HG02678 (cell line): Measurements from ENCODE around the gene NDRG3.

Source experiments
- ATAC-seq: cut with Tn5 transposase; IDR thresholded peaks from one replicate; pipeline ENCODE4 v1.9.1; 2021; ENCODE audit warnings: mild to moderate bottlenecking, moderate library complexity; ENCODE audit not compliant: unreplicated experiment

NDRG3 gene

DNA sequence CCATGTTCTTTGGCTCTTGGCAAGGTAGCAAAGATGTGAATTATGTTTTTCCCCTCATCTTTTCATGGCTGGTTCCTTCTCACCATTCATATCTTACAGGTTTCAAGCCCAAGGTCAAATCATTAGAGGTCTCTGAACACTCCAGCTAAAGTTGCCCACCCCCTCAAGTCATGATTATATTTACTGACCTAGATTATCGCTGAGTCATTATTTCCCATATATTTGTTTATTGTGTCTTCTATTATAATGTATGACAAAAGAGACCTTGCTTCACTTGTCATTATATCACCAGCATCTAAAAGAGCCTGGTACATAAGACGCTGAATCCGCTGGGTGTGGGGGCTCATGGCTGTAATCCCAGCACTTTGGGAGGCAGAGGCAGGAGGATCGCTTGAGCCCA, 15.2 kb upstream of the NDRG3 start:
- no peak for ATAC-seq

DNA sequence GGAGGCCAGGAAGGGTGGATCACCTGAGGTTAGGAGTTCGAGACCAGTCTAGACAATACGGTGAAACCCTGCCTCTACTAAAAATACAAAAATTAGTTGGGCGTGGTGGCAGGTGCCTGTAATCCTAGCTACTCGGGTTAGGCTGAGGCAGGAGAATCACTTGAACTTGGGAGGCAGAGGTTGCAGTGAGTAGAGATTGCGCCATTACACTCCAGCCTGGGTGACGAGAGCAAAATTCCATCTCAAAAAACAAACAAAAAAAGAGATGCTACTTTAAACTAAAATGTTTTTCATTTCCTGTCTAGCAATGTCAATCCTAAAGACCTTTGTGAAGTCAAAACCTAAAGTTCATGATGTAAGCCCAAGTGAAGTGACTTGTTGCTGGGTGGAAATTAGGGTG, 14.8 kb upstream of the NDRG3 start:
- ATAC-seq: no peak

GRCh38 chr20:36758276-36758675, 12.4 kb upstream of the NDRG3 start:
- no peak for ATAC-seq

DNA sequence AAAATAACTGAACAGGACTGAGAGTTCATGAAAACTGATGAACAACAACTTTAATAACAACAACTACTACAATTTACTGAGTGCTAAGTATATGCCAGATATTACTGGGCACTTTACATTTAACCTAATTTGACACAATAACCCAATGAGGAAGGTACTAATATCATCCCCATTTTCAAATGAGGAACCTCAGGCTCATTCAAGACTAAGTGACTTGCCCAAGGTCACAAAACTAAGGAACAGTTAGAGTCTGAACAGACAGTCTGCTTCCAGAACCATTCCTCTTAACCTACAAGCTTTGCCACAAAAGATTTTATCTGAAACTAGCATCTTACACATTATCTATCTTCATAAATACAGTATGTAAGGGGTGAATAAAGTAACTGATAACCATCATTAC, 10.6 kb upstream of the NDRG3 start:
- ATAC-seq: no peak

DNA sequence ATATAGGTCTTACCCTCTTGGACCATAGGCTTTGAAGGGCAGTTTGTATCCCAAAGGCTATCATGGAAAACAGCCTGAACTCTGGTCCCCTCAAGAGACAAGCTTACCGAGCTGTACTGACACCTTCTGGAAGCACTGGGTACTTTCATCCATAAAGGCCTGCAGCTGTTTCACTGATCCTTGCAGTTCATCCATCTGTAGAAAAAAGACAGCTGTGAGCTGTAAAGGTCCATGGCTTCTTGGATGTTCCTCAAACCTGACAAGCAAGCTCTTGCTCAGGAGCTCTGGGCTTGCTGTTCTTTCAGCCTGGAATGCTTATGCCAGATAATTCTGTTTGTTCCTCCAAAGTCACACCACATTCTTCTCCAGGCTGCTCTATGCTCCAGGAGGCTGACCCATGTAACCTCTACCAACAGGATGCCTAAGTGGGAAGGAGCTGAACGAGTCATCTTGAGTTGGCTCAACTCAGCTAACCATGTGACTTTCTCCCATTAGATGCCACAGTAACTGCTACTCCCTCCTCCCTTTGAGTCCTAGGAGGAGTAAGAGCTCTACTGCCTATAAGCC, 8.8 kb upstream of the NDRG3 start:
- ATAC-seq: no peak

DNA sequence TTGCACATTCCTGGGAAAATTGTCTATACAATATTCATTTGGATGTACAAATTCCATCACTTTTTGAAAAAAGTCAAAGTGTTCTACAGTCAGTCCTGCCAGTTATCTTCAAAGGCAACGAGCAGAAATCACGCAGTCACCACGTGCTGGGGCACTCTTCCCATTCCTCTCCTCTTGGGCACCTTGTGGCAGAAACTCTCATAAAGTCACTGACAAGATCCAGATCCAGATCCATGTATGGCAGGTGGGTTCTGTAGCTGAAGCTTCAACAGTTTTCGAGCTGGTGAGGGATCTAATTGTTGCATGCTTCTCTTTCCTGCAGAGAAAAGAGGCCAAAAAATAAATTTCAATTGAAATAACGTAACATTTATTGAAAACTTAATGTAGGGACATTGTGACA, 6.7 kb upstream of the NDRG3 start:
- no peak for ATAC-seq

GRCh38 chr20:36745234-36745926, 510 bp downstream of the NDRG3 start:
- no peak for ATAC-seq

DNA sequence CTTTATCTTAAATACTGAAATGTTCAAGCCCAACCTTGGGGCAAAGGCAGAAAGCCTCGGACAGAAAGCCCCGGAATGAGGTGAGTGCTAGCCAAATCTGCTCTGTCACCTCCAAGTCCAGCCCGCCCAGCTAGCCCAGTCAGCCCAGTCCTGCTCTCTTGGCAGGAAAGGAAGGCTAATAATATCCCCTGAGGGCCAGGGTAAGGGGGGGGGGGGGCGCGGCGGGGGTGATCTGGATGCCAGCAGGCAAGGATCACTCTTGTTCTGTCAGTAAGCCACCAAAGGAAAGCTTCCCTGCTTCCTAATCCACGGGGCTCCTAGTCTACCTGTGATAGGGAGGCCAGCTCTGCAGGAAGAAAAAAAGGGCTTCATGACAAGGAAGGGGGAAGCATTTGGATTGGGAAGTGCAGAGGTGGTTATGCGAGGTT, 1.1 kb downstream of the NDRG3 start:
- no peak for ATAC-seq

DNA sequence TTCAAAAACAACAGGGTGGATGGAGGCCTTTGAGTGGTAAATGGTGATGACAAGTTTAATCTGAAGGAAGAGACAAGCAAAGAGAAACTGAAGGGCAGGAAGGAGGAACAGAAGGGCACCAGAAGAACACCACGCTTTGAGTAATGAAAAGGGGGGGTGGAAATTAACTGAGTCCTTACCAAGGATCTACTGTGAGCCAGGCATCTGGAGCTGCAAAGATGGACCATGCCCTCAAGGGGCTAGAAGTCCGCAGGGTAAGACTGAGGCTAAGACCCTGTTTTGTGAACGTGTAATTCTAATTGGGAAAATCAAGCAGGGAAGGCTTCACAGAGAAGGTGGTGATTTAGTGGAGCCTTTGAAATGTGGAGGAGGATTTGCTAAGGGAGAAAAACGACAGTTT, 1.6 kb downstream of the NDRG3 start:
- no peak for ATAC-seq

- no peak for ATAC-seq
Observed at GRCh38 chr20:36742558-36742957, 3.3 kb downstream of the NDRG3 start.

DNA sequence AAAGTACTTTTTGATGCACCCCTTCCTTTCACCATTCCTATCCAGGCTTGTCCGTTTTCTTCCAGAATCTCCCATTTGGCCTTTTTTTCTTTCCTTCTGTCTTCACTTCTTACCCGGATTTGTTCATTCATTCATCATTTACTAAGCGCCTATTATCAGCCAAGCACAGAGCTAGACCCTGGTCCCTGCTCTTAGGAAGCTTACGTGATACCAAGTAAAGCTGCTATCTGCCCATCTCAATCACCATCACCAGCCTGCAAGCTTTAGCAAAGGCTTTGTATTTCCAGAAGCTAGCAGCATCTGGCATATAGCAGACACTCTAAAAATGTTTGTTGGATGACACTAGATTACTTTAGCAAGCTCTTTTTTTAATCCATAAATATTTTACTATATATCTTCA, 4.8 kb downstream of the NDRG3 start:
- no peak for ATAC-seq

DNA sequence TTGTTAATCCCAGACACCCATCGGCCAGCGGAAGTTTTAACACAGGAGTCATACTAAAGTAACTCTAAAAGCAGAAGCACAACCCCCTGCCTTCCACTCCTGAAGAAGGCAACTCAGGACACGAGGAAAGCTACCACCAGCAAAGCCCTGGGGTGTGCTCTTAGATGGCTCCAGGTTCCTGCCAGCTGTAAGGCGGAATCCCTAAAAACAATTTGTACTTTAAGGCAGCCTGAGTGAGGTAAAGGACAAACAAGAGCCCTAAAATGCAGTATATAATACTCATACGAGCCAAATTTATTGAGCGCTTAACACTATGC, 8.7 kb downstream of the NDRG3 start:
- no peak for ATAC-seq

DNA sequence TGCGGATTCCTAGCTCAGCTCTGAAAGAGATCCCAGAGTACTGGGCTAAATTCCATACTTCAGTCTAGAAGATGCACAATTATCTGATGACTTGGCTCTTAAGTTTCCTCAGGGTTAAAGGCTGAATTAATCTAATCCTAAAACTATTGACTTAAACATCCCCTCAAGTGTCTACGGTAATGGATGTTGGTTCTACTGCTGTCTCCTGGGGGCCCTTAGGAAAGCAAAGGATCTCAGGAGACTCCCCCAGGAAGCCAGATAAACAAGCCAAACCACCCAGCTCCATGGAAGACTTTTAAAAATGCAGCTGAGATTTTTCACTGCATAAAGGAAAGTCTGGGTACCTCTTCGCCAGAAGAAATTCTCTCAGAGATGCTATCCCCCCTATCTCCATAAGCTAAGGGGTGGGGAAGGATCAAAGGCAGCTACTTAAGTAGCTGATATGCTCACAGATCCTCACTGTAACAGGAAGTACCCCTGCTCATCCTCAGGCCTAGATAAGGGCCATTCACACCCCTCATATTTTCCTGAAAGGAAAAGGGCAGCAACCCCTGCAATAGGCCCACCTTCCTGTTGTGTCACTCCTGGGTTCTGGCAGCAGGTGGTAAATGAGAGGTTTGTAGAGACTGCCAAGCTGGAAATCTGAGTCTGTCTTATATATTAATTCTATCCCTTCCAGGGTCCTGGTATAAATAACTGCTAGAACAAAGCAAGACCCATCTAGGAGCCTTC, 9.3 kb downstream of the NDRG3 start:
- no peak for ATAC-seq

DNA sequence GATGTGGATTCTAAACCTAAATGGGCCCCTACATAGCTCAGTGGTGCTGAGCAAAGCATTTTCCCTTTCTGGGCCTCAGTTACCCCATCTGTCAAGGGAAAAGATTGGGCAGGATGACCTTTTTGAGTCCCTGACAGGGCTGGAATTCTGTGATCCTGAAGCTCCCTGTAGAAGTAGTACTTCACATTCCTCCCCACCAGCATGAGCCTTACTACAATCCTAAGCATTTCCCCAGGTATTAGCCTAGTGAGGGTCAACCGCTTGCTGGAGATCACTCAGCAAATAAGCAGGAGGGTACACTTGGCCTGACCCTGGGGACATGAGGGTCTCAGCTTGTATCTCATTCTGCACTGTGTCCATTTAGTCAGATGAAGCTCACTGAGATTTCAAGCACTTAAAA, 13.4 kb downstream of the NDRG3 start:
- no peak for ATAC-seq

DNA sequence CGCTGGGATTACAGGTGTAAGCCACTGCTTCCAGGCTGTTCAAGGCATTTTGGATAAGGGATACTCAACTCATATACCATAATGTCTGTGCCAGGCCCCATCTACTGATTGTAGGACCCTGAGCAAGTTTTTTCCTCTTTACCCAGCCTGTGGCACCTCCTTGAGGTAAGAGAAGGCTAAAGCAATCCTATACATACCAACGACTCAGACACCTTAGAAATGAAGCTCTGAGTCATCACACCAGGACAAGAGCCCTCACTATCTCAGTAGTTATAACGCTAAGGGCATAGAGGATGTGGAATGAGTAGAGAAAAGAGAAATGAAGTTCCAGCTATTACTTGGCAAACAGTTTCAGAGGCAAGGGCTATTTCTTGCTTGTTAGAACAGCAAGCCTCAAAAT, 16.9 kb downstream of the NDRG3 start:
- no peak for ATAC-seq

DNA sequence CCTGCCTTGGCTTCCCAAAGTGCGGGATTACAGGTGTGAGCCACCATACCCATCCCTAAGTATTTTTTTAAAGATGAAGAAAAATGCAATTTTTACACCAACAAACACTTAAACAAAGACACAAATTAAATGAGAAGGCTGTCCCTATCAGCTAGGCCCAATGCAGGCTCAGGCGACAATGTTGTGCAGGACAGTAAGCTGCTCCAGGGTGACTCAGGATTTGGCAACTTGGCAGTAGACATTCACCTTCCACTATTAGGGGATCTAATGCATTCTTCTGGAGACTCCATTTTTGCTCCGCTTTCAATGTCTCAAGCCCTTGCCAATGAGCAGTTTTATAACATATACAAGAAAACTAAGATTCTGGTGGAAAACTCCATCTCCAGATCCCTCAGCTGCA, 19.7 kb downstream of the NDRG3 start:
- no peak for ATAC-seq

GRCh38 chr20:36720510-36720909, 25.4 kb downstream of the NDRG3 start:
- ATAC-seq: no peak

GRCh38 chr20:36717657-36718056, 28.2 kb downstream of the NDRG3 start:
- ATAC-seq: no peak

GRCh38 chr20:36717021-36717420, 28.9 kb downstream of the NDRG3 start:
- no peak for ATAC-seq

GRCh38 chr20:36712775-36713174, 33.1 kb downstream of the NDRG3 start:
- no peak for ATAC-seq

GRCh38 chr20:36709126-36709525, 36.8 kb downstream of the NDRG3 start:
- ATAC-seq: no peak

- no peak for ATAC-seq
Observed at GRCh38 chr20:36703530-36703929, 42.4 kb downstream of the NDRG3 start.

DNA sequence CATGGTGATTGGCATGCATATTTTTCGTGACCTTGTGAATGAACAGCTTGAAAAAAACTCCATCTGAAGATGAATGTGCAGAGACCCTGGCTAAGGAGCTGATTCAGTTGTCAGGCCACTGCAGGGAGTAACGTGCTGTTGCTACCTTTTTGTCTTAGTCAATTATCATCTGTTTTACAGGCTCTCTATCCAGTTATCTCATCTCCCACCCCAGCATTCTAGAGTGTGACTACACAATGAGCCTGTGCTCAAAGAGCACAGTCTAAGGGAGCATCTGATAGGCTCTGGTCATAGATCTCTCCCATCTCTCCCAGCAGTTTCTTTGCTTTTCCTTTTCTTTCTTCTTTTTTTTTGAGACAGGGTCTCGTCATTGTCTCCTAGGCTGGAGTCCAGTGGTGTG, 45.5 kb downstream of the NDRG3 start:
- no peak for ATAC-seq
